ENCODE measurements around the gene MTIF3. TPM values are rescaled to one million over a fixed set of nuclear protein-coding genes. Genes with fewer than 3 reads are reported as not detected.

The MTIF3 gene
- total RNA-seq: 179 TPM
- long read RNA-seq, transcript MTIF3-202 (5 exons, 1,005 nt): major isoform, 82 of 170 reads
- long read RNA-seq, partial matches to known transcripts: 11 of 170 reads
- long read RNA-seq, other reads (novel, unspliced or antisense): 72 of 170 reads

GRCh38 chr13:27449936-27450828 lies at the start of gene MTIF3:
TSS of gene MTIF3 (minus strand) at chr13:27450564. CDS start at chr13:27440448, 10,116 bp downstream.
- DNase-seq (peak; percentile 96), ATAC-seq (peak; percentile 91)
- intact Hi-C loops (cut with micrococcal nuclease): no loop called here

GRCh38 chr13:27497563-27498230 lies 47.3 kb upstream of the MTIF3 start:
- DNase-seq: no peak
- ATAC-seq: no peak
- intact Hi-C loops (cut with micrococcal nuclease): no loop called here

GRCh38 chr13:27496536-27497273 lies 46.3 kb upstream of the MTIF3 start:
- intact Hi-C loops (cut with micrococcal nuclease): no loop called here
- no peak for DNase-seq
- no peak for ATAC-seq

- ATAC-seq (no peak), DNase-seq (no peak)
- intact Hi-C loops (cut with micrococcal nuclease): no loop called here
Measured at GRCh38 chr13:27496006-27496405, 45.6 kb upstream of the MTIF3 start.

- no peak for ATAC-seq
- intact Hi-C loops (cut with micrococcal nuclease): no loop called here
Measured at GRCh38 chr13:27495551-27495950, 45.2 kb upstream of the MTIF3 start.

GRCh38 chr13:27493981-27494380 lies 43.6 kb upstream of the MTIF3 start:
- DNase-seq (no peak), ATAC-seq (no peak)
- intact Hi-C loops (cut with micrococcal nuclease): no loop called here

More at GRCh38 chr13:27495551-27495950, 45.2 kb upstream of the MTIF3 start:
- DNase-seq: no peak

GRCh38 chr13:27489456-27489855 lies 39.1 kb upstream of the MTIF3 start:
- ATAC-seq (no peak), DNase-seq (no peak)
- intact Hi-C loops (cut with micrococcal nuclease): no loop called here

- intact Hi-C loops (cut with micrococcal nuclease): no loop called here
- ATAC-seq (no peak), DNase-seq (no peak)
Measured at GRCh38 chr13:27487776-27488175, 37.4 kb upstream of the MTIF3 start.

GRCh38 chr13:27483421-27483820 lies 33.1 kb upstream of the MTIF3 start:
- DNase-seq (no peak), ATAC-seq (no peak)
- intact Hi-C loops (cut with micrococcal nuclease): no loop called here

GRCh38 chr13:27482983-27483382 lies 32.6 kb upstream of the MTIF3 start:
- ATAC-seq (peak; percentile 44), DNase-seq (no peak)
- intact Hi-C loops (cut with micrococcal nuclease): no loop called here

- ATAC-seq (peak; percentile 39), DNase-seq (peak; percentile 54)
- intact Hi-C loops (cut with micrococcal nuclease): no loop called here
Measured at GRCh38 chr13:27481766-27482165, 31.4 kb upstream of the MTIF3 start.

- ATAC-seq (no peak), DNase-seq (no peak)
- intact Hi-C loops (cut with micrococcal nuclease): no loop called here
Measured at GRCh38 chr13:27476943-27477703, 26.8 kb upstream of the MTIF3 start.

GRCh38 chr13:27474751-27475268 lies 24.4 kb upstream of the MTIF3 start:
- ATAC-seq (no peak), DNase-seq (no peak)
- intact Hi-C loops (cut with micrococcal nuclease): no loop called here

GRCh38 chr13:27472941-27473340 lies 22.6 kb upstream of the MTIF3 start:
- DNase-seq: no peak
- intact Hi-C loops (cut with micrococcal nuclease): no loop called here
- ATAC-seq: no peak

- intact Hi-C loops (cut with micrococcal nuclease): no loop called here
- DNase-seq (no peak), ATAC-seq (no peak)
Measured at GRCh38 chr13:27472441-27472840, 22.1 kb upstream of the MTIF3 start.

- no peak for DNase-seq
- ATAC-seq: no peak
- intact Hi-C loops (cut with micrococcal nuclease): no loop called here
Measured at GRCh38 chr13:27470075-27470820, 19.9 kb upstream of the MTIF3 start.

GRCh38 chr13:27466513-27466912 lies 16.1 kb upstream of the MTIF3 start:
- ATAC-seq (peak; percentile 70), DNase-seq (no peak)
- intact Hi-C loops (cut with micrococcal nuclease): no loop called here

- DNase-seq (no peak), ATAC-seq (no peak)
- intact Hi-C loops (cut with micrococcal nuclease): no loop called here
Measured at GRCh38 chr13:27465611-27466010, 15.2 kb upstream of the MTIF3 start.
